PC-9 (cell line): Measurements from ENCODE around the gene KLK6.

Experiments used
- EZH2 ChIP-seq: fragments of 200-600 bp; sonication (generic); IDR thresholded peaks from 2 replicates; pipeline ENCODE4 v1.8.0; 2017; ENCODE audit warnings: antibody characterized with exemption, low read depth
- TF ChIP-seq, protein P1 (sequence below): fragments of 200-600 bp; sonication (generic); conservative IDR thresholded peaks from 2 replicates; pipeline ENCODE4 v1.6.1; 2017; ENCODE audit warnings: mixed run types, antibody characterized with exemption, mild to moderate bottlenecking, moderate library complexity

DNA sequence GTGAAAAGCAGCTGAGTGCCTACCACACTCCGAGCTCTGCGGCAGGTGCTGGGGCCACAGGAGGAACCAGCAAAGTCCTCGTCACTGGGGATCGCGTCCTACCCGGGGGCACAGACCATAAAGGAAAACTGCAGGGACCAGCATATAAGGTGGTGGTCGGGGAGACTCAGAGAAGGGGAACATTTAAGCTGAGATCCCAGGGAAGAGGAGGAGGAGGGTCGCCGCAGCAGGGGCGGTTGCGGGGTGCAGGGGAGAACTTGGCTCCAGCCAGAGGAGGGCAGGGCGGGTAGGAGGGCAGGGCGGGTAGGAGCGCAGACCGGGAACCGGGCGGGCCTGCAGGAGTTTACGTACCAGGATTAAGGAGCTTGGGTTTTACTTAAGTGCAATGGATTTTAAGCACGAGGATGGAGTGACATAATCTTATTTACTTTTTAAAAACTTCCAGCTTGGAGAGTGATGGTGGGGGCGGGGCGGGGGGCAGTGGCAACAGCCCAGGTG lies 57.2 kb downstream of the KLK6 start:
- TF ChIP-seq, protein P1, sequence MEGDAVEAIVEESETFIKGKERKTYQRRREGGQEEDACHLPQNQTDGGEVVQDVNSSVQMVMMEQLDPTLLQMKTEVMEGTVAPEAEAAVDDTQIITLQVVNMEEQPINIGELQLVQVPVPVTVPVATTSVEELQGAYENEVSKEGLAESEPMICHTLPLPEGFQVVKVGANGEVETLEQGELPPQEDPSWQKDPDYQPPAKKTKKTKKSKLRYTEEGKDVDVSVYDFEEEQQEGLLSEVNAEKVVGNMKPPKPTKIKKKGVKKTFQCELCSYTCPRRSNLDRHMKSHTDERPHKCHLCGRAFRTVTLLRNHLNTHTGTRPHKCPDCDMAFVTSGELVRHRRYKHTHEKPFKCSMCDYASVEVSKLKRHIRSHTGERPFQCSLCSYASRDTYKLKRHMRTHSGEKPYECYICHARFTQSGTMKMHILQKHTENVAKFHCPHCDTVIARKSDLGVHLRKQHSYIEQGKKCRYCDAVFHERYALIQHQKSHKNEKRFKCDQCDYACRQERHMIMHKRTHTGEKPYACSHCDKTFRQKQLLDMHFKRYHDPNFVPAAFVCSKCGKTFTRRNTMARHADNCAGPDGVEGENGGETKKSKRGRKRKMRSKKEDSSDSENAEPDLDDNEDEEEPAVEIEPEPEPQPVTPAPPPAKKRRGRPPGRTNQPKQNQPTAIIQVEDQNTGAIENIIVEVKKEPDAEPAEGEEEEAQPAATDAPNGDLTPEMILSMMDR = no peak
- no peak for TF ChIP-seq EZH2
